Motor neuron (in vitro differentiated cells): ENCODE results near the gene SIRT7. TPM values are rescaled to one million over a fixed set of nuclear protein-coding genes. Genes with fewer than 3 reads are reported as not detected.

Experiments used
- ATAC-seq, 8 experiments: fragments of 200-7000 bp; cut with Tn5 transposase; replicated peaks in 6 of 8; 2 replicates each; pipeline ENCODE4 v1.8.0; 2021; ENCODE audit warnings: mild to moderate bottlenecking in 8 of 8, moderate library complexity in 8 of 8
- H3K27ac ChIP-seq, 2 donors: fragments of 250-450 bp; sonication (Bioruptor Pico); 2 replicates each; pipeline ENCODE4 v1.9.0; 2021; ENCODE audit warnings: antibody characterized with exemption in 2 of 2, mild to moderate bottlenecking in 2 of 2, moderate library complexity in 1 of 2
- H3K4me1 ChIP-seq, 2 donors: fragments of 250-450 bp; sonication (Bioruptor Pico); replicated peaks in 1 of 2; 2 replicates each; pipeline ENCODE4 v1.6.1; 2021; ENCODE audit warnings: antibody characterized with exemption in 2 of 2, mild to moderate bottlenecking in 2 of 2, moderate library complexity in 1 of 2
- H3K4me3 ChIP-seq, 5 donors: fragments of 250-450 bp; sonication (Bioruptor Pico); 2 replicates each; pipeline ENCODE4 v1.9.0; 2021; ENCODE audit warnings: antibody characterized with exemption in 5 of 5, mild to moderate bottlenecking in 5 of 5, moderate library complexity in 4 of 5
- WGBS, 10 experiments: fragments of 450-650 bp; shearing (Covaris generic); methylation state at CpG; one replicate each; pipeline ENCODE4 v1.0.0; 2022; 5-methylcytosine and 5-hydroxymethylcytosine counted together
- in situ Hi-C, 9 experiments: fragments of 400-800 bp; cut with MboI; loops; one replicate each; pipeline ENCODE4 v1.15.0; 2021; ENCODE audit warnings: low sequenced_read_pairs in 9 of 9, low pct_unique_long_range_greater_than_20kb in 2 of 9; ENCODE audit not compliant: unreplicated experiment in 9 of 9
- total RNA-seq, 8 experiments: library from RNA; unstranded; fragments of 300-600 nt; gene quantifications; 2 replicates each; pipeline versions ENCODE4 v1.2.3 to v1.2.4, GENCODE V29; 2022

Gene SIRT7
- total RNA-seq, 8 experiments from 2014 or later, result 7.2 to 37.9 (median 14.5) TPM

- WGBS, 10 experiments, result 0 to 96% (median 60%) methylated on average over 1 to 5 of the region's 28 CpGs; no CpG with 5 or more reads in 6 of the 10 experiments
- peak overlapping the region; percentile 15 to 60 for H3K27ac ChIP-seq
- peak in 5 of 8 experiments; percentile 0 to 6 (median 1) for ATAC-seq
Observed at GRCh38 chr17:81867991-81868673, 49.8 kb downstream of the SIRT7 start.

GRCh38 chr17:81867170-81867990 is 50.6 kb downstream of the SIRT7 start:
- WGBS, 10 experiments, result 80% methylated on average over 1 to 3 of the region's 23 CpGs; no CpG with 5 or more reads in 7 of the 10 experiments
- no peak overlapping the region for H3K4me3 ChIP-seq
- peak overlapping the region; percentile 15 to 60 for H3K27ac ChIP-seq
- in situ Hi-C loops, result no loop called here
- ATAC-seq, result peak; percentile 1 to 18 (median 5)
- H3K4me1 ChIP-seq, result peaks cover 38 to 40% of the 10 kb centered on the region in 2 donors

More at GRCh38 chr17:81867991-81868673, 49.8 kb downstream of the SIRT7 start:
- Histone ChIP-seq H3K4me3 (no peak overlapping the region), H3K4me1 (peaks cover 37 to 41% of the 10 kb centered on the region in 2 donors)
- in situ Hi-C loops, result no loop called here

GRCh38 chr17:81866440-81867169 is 51.4 kb downstream of the SIRT7 start:
- WGBS, 10 experiments, result 83 to 90% (median 85%) methylated on average over 2 to 5 of the region's 18 CpGs; no CpG with 5 or more reads in 7 of the 10 experiments
- peak in 1 of 8 experiments; percentile 0 for ATAC-seq
- Histone ChIP-seq H3K4me1 (peaks cover 42 to 44% of the 10 kb centered on the region in 2 donors), H3K4me3 (no peak overlapping the region), H3K27ac (peak overlapping the region in 1 of 2 donors; percentile 60)
- in situ Hi-C loops, result no loop called here

- in situ Hi-C loops, result no loop called here
- ATAC-seq, result no peak
- Histone ChIP-seq H3K27ac (peak overlapping the region in 1 of 2 donors; percentile 4), H3K4me3 (no peak overlapping the region), H3K4me1 (peaks cover 43 to 44% of the 10 kb centered on the region in 2 donors)
- WGBS, 10 experiments, result 75 to 90% (median 85%) methylated on average over 2 to 5 of the region's 18 CpGs; no CpG with 5 or more reads in 5 of the 10 experiments
Observed at GRCh38 chr17:81865733-81866439, 52.1 kb downstream of the SIRT7 start.

GRCh38 chr17:81865358-81865732 is 52.6 kb downstream of the SIRT7 start:
- in situ Hi-C loops, result no loop called here
- Histone ChIP-seq H3K4me1 (peaks cover 43 to 44% of the 10 kb centered on the region in 2 donors), H3K4me3 (no peak overlapping the region), H3K27ac (no peak overlapping the region)
- ATAC-seq, result no peak
- 88 to 100% (median 97%) methylated on average over 1 to 7 of the region's 8 CpGs; no CpG with 5 or more reads in 5 of the 10 experiments for WGBS, 10 experiments

- Histone ChIP-seq H3K4me3 (no peak overlapping the region), H3K4me1 (peaks cover 35 to 39% of the 10 kb centered on the region in 2 donors), H3K27ac (no peak overlapping the region)
- 55 to 100% (median 92%) methylated on average over 1 to 5 of the region's 9 CpGs; no CpG with 5 or more reads in 4 of the 10 experiments for WGBS, 10 experiments
- ATAC-seq, result no peak
- in situ Hi-C loops, result no loop called here
Observed at GRCh38 chr17:81863833-81864768, 53.9 kb downstream of the SIRT7 start.

- Histone ChIP-seq H3K27ac (no peak overlapping the region), H3K4me1 (peaks cover 31 to 40% of the 10 kb centered on the region in 2 donors), H3K4me3 (no peak overlapping the region)
- no peak for ATAC-seq
- 17 to 100% (median 79%) methylated on average over 1 to 5 of the region's 6 CpGs; no CpG with 5 or more reads in 3 of the 10 experiments for WGBS, 10 experiments
- in situ Hi-C loops, result no loop called here
Observed at GRCh38 chr17:81863123-81863675, 54.8 kb downstream of the SIRT7 start.

Other genes starting within 250 kb of the SIRT7 start
- gene ARL16, start 234.4 kb downstream of the SIRT7 start, total RNA-seq, result 10 to 100 TPM; 32.5 to 76.0 (median 48.4) TPM
- 10 to 100 TPM; 46.1 to 89.5 (median 62.4) TPM for gene HGS, start 234.2 kb downstream of the SIRT7 start, total RNA-seq
- gene MRPL12, start 214.8 kb downstream of the SIRT7 start, total RNA-seq, result 100 to 1,000 TPM in 2 of 8 experiments, 10 to 100 TPM in 6; 17.0 to 155 (median 39.6) TPM
- gene SLC25A10, start 205.9 kb downstream of the SIRT7 start, total RNA-seq, result 10 to 100 TPM in 3 of 8 experiments, 1 to 10 TPM in 5; 2.4 to 24.9 (median 5.0) TPM
- under 1 TPM in 4 of 8 experiments, not detected in 4; 0.14 to 0.66 (median 0.32) TPM for gene GCGR, start 114.0 kb downstream of the SIRT7 start, total RNA-seq
- 100 to 1,000 TPM in 4 of 8 experiments, 10 to 100 TPM in 4; 18.1 to 139 (median 101) TPM for gene MCRIP1, start 84.9 kb downstream of the SIRT7 start, total RNA-seq
- gene PPP1R27, start 83.1 kb downstream of the SIRT7 start, total RNA-seq, result 1 to 10 TPM in 4 of 8 experiments, under 1 TPM in 3, not detected in 1; 0.73 to 1.3 (median 1.1) TPM
- 100 to 1,000 TPM; 116 to 461 (median 257) TPM for gene P4HB, start 57.6 kb downstream of the SIRT7 start, total RNA-seq
- gene ARHGDIA, start 46.8 kb downstream of the SIRT7 start, total RNA-seq, result 100 to 1,000 TPM in 5 of 8 experiments, 10 to 100 TPM in 3; 44.7 to 276 (median 151) TPM
- 100 to 1,000 TPM in 3 of 8 experiments, 10 to 100 TPM in 5; 52.7 to 176 (median 78.1) TPM for gene ALYREF, start 26.6 kb downstream of the SIRT7 start, total RNA-seq
- gene ANAPC11, start 26.5 kb downstream of the SIRT7 start, total RNA-seq, result 100 to 1,000 TPM in 6 of 8 experiments, 10 to 100 TPM in 2; 80.4 to 181 (median 120) TPM
- under 1 TPM in 7 of 8 experiments, not detected in 1; 0.15 to 0.92 (median 0.43) TPM for gene NPB, start 15.9 kb downstream of the SIRT7 start, total RNA-seq
- 10 to 100 TPM; 11.3 to 40.6 (median 16.0) TPM for gene PCYT2, start 6.8 kb downstream of the SIRT7 start, total RNA-seq
- gene MAFG, start 9.6 kb upstream of the SIRT7 start, total RNA-seq, result 10 to 100 TPM in 5 of 8 experiments, 1 to 10 TPM in 3; 6.6 to 23.9 (median 15.4) TPM
- gene PYCR1, start 19.1 kb upstream of the SIRT7 start, total RNA-seq, result 10 to 100 TPM; 31.5 to 97.7 (median 54.0) TPM
- 1 to 10 TPM in 2 of 8 experiments, under 1 TPM in 6; 0.10 to 1.4 (median 0.47) TPM for gene MYADML2, start 29.1 kb upstream of the SIRT7 start, total RNA-seq
- 1 to 10 TPM in 2 of 8 experiments, under 1 TPM in 4, not detected in 2; 0.08 to 1.3 (median 0.40) TPM for gene NOTUM, start 43.0 kb upstream of the SIRT7 start, total RNA-seq
- gene ASPSCR1, start 59.5 kb upstream of the SIRT7 start, total RNA-seq, result 10 to 100 TPM; 17.3 to 35.1 (median 26.7) TPM
- gene CENPX, start 104.7 kb upstream of the SIRT7 start, total RNA-seq, result 100 to 1,000 TPM in 1 of 8 experiments, 10 to 100 TPM in 7; 40.6 to 116 (median 53.3) TPM
- gene LRRC45, start 105.1 kb upstream of the SIRT7 start, total RNA-seq, result 10 to 100 TPM in 5 of 8 experiments, 1 to 10 TPM in 3; 2.8 to 18.1 (median 10.7) TPM
- gene RAC3, start 113.5 kb upstream of the SIRT7 start, total RNA-seq, result 10 to 100 TPM in 6 of 8 experiments, 1 to 10 TPM in 2; 1.8 to 92.9 (median 52.3) TPM
- gene DCXR, start 119.5 kb upstream of the SIRT7 start, total RNA-seq, result 10 to 100 TPM; 55.7 to 94.5 (median 80.7) TPM
- 10 to 100 TPM; 19.3 to 38.6 (median 28.5) TPM for gene RFNG, start 133.6 kb upstream of the SIRT7 start, total RNA-seq
- gene GPS1, start 133.7 kb upstream of the SIRT7 start, total RNA-seq, result 10 to 100 TPM; 54.6 to 97.9 (median 78.2) TPM
- gene DUS1L, start 147.6 kb upstream of the SIRT7 start, total RNA-seq, result 10 to 100 TPM; 32.3 to 91.1 (median 47.2) TPM
- 100 to 1,000 TPM in 4 of 8 experiments, 10 to 100 TPM in 4; 32.4 to 333 (median 89.0) TPM for gene FASN, start 180.1 kb upstream of the SIRT7 start, total RNA-seq